ENCODE results near the gene CHID1. TPM values are rescaled to one million over a fixed set of nuclear protein-coding genes. Genes with fewer than 3 reads are reported as not detected.

Gene CHID1
- polyA plus RNA-seq, 3 donors from 2014 or later: 52.2 to 74.6 (median 67.4) TPM

DNA sequence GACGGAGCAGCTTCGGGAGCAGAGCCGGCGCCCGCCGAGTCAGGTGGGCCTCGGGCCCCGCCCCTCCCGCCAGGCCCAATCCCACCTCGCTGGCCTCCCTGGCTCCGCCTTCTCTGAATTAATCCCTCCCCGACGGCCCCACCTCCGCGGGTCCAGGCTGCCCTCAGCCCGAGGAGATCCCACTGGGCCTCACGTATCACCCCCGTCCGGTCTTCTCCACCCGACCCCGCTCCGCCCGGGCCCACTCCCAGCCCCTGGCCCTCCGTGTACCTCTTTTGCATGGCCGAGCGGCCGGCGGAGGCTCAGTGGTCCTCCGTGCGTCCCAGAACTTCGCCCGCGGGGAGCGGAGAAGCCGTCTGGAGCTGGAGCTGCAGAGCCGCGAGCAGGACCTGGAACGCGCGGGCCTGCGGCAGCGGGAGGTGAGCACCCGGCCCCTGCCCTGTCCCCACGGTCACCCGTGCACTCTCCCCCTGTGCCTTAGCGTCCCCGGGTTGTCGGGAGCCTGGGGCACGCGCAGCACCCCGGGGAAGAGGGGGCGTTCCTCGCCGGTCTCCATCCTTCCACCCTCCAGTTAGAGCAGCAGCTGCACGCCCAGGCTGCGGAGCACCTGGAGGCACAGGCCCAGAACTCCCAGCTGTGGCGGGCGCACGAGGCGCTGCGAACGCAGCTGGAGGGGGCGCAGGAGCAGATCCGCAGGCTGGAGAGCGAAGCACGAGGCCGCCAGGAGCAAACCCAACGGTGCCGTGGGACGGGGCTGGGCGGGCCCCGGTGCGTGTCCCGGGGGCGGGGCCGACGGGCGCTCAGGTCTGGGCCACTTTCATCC, 80.1 kb downstream of the CHID1 start:
- H3K4me1 Mint-ChIP-seq: peaks cover 0 to 28% of the 10 kb centered on the region in 2 donors
- H3K27me3 Mint-ChIP-seq (ENCODE audit: low read depth in 3 of 3): peaks cover 7 to 15% (median 7%) of the 10 kb centered on the region in 3 donors
- no peak overlapping the region for H3K27ac Mint-ChIP-seq
- peak; percentile 54 to 57 (median 54) for DNase-seq
- H3K4me3 Mint-ChIP-seq: peak overlapping the region; percentile 35 to 61 (median 60)
- H3K9me3 Mint-ChIP-seq: no peaks in the 10 kb centered on the region
- no peaks in the 10 kb centered on the region for H3K36me3 Mint-ChIP-seq

DNA sequence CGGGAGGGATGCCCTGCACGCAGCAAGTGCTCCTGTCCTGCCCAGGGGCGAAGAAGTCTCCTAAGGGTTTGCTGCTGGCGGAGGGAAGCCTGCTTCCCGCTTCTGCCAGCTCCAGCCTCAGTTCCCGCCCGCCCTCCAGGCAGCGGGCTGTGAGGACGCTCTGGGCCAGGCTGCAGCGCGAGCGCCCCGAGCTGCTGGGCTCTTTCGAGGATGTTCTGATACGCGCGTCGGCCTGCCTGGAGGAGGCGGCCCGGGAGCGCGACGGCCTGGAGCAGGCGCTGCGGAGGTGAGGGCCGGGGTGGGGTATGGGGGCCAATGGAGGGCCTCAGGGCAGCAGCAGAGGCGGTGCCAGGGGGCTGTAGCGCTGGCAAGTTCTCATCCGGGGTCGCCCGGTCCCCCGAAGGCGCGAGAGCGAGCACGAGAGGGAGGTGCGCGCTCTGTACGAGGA, 80.7 kb downstream of the CHID1 start:
- H3K4me1 Mint-ChIP-seq: peaks cover 0 to 31% of the 10 kb centered on the region in 2 donors
- peaks cover 7 to 20% (median 8%) of the 10 kb centered on the region in 3 donors for H3K27me3 Mint-ChIP-seq (ENCODE audit: low read depth in 3 of 3)
- DNase-seq: no peak
- H3K9me3 Mint-ChIP-seq: no peaks in the 10 kb centered on the region
- peaks cover 0 to 5% (median 4%) of the 10 kb centered on the region in 3 donors for H3K36me3 Mint-ChIP-seq
- peak overlapping the region; percentile 35 to 61 (median 60) for H3K4me3 Mint-ChIP-seq
- no peak overlapping the region for H3K27ac Mint-ChIP-seq

DNA sequence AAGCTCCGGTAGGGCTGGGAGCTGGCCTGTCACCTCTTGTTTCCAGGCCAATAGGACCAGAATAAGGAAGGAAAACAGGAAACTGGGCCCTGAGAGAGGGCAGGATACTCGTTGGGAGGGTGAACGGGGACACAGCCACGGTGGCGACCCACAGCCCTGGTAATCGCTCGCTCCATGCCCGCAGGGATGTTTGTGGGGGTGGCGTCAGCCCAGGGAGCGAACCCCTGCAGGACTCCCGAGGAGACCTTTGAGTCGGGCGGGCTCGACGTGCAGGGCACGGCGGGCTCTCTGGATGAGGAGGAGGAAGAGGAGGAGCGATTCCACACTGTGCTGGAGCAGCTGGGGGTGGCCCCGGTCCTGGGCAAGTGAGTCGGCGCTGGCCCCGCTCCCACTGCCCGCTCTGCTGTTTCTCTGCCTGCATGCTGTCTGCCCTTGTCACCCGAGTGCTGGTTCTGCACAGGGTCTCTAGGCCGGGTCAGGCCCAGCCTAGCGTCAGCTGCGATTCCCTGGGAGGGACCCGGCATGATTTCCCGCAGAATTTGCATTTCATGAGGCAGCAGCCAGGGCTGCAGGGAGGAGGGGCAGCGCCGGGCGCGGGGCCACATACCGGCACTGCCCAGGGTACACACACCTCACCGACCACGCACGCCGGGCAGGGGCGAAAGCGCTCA, 81.3 kb downstream of the CHID1 start:
- H3K36me3 Mint-ChIP-seq: peaks cover 0 to 5% (median 4%) of the 10 kb centered on the region in 3 donors
- no peak for DNase-seq
- peaks cover 7 to 20% (median 8%) of the 10 kb centered on the region in 3 donors for H3K27me3 Mint-ChIP-seq (ENCODE audit: low read depth in 3 of 3)
- H3K9me3 Mint-ChIP-seq: no peaks in the 10 kb centered on the region
- no peak overlapping the region for H3K27ac Mint-ChIP-seq
- H3K4me3 Mint-ChIP-seq: peak overlapping the region in 4 of 5 donors; percentile 25 to 57 (median 40)
- H3K4me1 Mint-ChIP-seq: peaks cover 0 to 31% of the 10 kb centered on the region in 2 donors

DNA sequence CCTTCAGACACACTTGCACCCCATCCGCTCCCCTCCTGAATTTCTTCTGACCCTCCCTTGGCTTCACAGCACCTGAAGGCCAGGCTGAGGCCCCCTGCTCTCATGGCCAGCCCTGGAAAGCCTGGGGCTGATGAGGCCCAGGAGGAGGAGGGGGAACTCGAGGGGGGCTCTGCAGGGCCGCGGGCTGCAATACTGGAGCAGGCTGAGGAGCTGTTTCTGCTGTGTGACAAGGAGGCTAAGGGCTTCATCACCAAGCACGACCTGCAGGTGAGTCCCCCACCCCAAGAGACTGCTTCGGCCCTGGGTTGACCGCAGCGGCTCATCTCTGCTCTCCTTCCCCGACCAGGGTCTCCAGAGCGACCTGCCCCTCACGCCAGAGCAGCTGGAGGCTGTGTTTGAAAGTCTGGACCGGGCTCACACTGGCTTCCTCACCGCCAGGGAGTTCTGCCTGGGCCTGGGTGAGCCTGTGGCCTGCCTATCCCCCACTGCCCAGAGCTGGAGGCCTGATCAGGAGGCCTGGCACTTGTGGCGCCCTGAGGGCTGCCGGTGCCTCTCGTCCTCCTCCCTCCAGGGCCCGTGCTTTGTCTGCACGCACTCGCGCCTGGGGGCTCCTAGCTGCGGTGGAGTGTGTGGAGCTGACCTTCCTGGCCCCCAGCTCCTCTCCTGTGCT, 82.0 kb downstream of the CHID1 start:
- Mint-ChIP-seq H3K9me3 (no peaks in the 10 kb centered on the region), H3K27ac (no peak overlapping the region)

DNA sequence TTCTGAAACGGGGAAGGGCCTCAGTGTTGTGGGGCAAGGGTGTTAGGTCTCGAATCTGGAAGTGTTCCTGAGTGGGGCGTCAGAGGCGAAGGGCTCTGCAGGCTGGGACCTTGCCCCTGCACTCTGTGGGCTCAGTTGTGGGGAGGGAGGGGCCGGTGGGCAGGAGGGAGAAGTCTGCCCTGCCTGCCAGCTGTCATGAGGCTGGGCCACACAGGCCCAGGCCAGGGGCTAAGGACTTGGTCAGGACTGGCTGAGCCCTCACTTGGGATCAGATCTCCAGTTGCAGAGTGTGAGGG, 82.8 kb downstream of the CHID1 start, which contains the start of gene CRACR2B:
Gene CRACR2B, plus strand, starts transcription at position 23 of the 296 bp plus-strand sequence. CDS start 689 bp downstream, outside the sequence.
- Mint-ChIP-seq H3K27me3 (ENCODE audit: low read depth in 3 of 3) (peaks cover 5 to 18% (median 8%) of the 10 kb centered on the region in 3 donors), H3K4me3 (peak within 1 kb of the TSS; percentile 72 to 87 (median 79)), H3K4me1 (peaks cover 0 to 22% of the 10 kb centered on the region in 2 donors), H3K36me3 (peaks cover 0 to 5% (median 4%) of the 10 kb centered on the region in 3 donors), H3K9me3 (no peaks in the 10 kb centered on the region), H3K27ac (peak within 1 kb of the TSS in 1 of 6 donors; percentile 80)
- no peak for DNase-seq

More for the DNA sequence above, 82.0 kb downstream of the CHID1 start:
- Mint-ChIP-seq H3K4me3 (peak overlapping the region in 4 of 5 donors; percentile 40 to 87 (median 74)), H3K27me3 (ENCODE audit: low read depth in 3 of 3) (peaks cover 5 to 18% (median 8%) of the 10 kb centered on the region in 3 donors), H3K36me3 (peaks cover 0 to 5% (median 4%) of the 10 kb centered on the region in 3 donors), H3K4me1 (peaks cover 0 to 24% of the 10 kb centered on the region in 2 donors)
- no peak for DNase-seq

DNA sequence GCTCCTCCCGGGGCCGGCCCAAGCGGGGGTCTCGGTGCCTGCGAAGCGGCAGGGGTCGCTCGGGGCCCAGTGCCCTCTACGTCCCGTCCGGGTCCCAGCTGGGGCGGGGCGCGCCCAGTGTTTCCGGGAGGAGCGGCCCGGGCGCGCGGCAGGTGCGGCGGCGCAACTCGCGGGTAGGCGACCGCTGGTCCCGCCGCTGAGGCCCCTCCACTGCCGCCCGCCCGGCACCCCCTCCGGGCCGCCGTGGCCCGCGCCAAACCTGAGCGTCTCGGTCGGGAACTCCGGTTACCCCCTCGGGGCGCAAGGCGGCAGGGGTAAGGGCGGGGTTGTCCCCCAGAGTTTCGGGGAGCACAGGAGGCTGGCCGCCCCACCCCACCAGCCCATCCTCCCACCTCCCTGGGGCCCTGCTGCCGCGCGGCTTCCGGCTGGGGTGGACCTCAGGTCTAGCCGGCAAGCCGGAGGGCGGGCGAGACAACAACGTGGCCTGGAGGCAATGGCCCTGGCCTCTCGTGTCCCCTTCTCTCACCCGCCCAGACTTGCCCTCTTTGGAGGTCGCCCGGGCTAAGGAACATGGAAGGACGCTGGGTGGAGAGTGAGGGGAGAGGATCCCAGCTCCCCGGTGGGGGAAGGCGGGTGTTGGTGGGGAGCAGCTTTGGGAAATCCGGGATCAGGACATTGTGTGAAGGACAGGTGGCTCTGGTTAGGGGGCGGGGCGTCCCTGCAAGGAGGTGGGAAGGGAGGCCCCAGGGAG, 83.3 kb downstream of the CHID1 start:
- peaks cover 0 to 22% of the 10 kb centered on the region in 2 donors for H3K4me1 Mint-ChIP-seq
- DNase-seq: no peak
- peaks cover 5 to 18% (median 8%) of the 10 kb centered on the region in 3 donors for H3K27me3 Mint-ChIP-seq (ENCODE audit: low read depth in 3 of 3)
- peak overlapping the region; percentile 68 to 87 (median 78) for H3K4me3 Mint-ChIP-seq
- peak overlapping the region in 1 of 6 donors; percentile 80 for H3K27ac Mint-ChIP-seq
- H3K36me3 Mint-ChIP-seq: peaks cover 0 to 5% (median 4%) of the 10 kb centered on the region in 3 donors
- H3K9me3 Mint-ChIP-seq: no peaks in the 10 kb centered on the region

DNA sequence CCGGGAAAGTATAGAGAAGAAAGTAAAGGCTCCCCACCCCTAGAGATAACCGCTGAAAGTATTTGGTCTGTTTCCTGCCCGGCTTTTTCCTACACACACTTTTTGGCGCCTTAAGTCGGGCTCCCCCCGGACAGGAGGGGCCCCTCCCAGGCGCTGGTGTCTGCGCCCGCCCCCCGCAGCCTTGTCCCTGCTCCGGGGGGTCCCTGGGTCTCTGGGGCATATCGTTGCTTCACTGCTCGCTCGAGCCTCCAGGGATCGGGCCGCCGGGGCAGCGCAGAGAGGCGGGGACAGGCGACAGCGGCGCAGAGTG, 83.8 kb downstream of the CHID1 start:
- H3K9me3 Mint-ChIP-seq: no peaks in the 10 kb centered on the region
- H3K36me3 Mint-ChIP-seq: peaks cover 0 to 5% (median 4%) of the 10 kb centered on the region in 3 donors
- peaks cover 0 to 25% of the 10 kb centered on the region in 2 donors for H3K4me1 Mint-ChIP-seq
- peaks cover 5 to 18% (median 8%) of the 10 kb centered on the region in 3 donors for H3K27me3 Mint-ChIP-seq (ENCODE audit: low read depth in 3 of 3)
- no peak overlapping the region for H3K27ac Mint-ChIP-seq
- peak overlapping the region; percentile 72 to 79 (median 75) for H3K4me3 Mint-ChIP-seq
- no peak for DNase-seq

DNA sequence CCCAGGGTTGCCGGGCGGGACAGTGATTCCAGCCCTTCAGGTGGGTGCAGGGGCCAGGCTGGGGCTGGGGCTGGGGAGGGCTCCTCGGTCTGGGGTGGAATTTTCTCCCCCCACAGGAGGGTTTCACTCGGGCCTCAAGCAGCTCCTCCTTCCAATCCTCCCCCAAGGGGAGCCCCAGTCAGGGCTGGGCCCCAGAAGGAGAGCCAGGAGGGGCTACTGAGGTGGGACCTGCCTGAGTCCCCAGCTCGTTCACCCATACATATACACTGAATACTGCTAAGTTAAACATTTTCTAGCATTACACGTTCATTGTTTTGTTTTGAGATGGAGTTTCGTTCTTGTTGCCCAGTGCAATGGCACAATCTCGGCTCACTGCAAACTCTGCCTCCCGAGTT, 84.4 kb downstream of the CHID1 start:
- no peak for DNase-seq
- Mint-ChIP-seq H3K9me3 (no peaks in the 10 kb centered on the region), H3K4me3 (peak overlapping the region; percentile 72 to 79 (median 75)), H3K27ac (no peak overlapping the region), H3K4me1 (peaks cover 0 to 29% of the 10 kb centered on the region in 2 donors), H3K27me3 (ENCODE audit: low read depth in 3 of 3) (peaks cover 5 to 18% (median 8%) of the 10 kb centered on the region in 3 donors), H3K36me3 (peaks cover 0 to 5% (median 4%) of the 10 kb centered on the region in 3 donors)

DNA sequence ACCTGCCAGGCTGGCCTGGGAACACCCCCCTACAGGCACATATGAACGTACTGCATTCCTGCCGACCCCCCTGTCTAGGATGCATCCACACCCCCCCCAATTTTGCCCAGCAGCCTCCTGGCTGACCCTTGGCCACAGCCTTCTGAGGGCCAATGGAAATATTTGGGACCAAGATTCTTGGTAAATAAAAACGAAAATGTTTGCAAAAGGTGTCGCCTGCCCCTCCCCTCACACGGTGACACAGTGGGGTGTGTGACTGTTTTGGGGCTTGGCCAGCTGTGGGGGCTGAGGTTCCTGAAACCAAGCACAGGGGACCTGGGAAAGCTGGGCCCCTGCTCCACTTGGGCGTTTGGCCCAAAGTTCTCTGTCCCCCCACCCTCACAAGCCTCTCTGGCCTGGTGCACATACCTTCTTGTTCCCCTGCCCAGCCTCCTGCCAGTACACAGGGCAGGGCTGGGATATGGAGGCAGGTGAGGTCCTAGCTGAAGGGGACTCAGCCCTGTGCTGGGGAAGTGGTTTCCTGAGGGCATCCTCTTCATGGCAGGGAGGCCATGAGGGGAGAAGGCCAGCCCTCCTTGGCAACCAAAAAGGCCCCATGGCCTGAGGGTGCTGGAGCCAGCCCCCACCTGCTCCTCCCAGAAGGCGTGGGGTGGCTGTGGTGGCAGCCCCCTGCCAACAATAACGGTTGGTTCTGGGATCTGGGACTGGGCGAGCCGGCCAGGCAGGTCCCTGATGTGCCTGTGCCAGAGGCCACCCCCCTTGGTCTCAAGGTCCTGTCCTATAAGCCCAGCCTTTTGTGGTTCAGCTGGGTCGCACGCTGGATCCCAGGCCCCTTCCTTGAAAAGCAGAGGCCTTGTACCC, 85.0 kb downstream of the CHID1 start:
- no peak overlapping the region for H3K4me3 Mint-ChIP-seq
- peaks cover 0 to 35% of the 10 kb centered on the region in 2 donors for H3K4me1 Mint-ChIP-seq

DNA sequence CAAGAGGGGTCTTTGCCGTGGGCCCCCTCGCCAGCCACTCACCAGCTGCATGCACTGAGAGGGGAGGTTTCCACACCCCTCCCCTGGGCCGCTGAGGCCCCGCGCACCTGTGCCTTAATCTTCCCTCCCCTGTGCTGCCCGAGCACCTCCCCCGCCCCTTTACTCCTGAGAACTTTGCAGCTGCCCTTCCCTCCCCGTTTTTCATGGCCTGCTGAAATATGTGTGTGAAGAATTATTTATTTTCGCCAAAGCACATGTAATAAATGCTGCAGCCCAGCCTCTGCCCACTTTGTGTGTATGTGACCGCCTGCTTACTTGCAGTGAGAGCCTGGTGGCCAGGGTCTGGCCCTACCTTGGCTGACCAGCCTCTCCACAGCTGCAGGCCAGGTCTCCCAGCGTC, 85.7 kb downstream of the CHID1 start:
- H3K27me3 Mint-ChIP-seq (ENCODE audit: low read depth in 3 of 3): peaks cover 9 to 18% (median 11%) of the 10 kb centered on the region in 3 donors

More for the DNA sequence above, 85.0 kb downstream of the CHID1 start:
- Mint-ChIP-seq H3K36me3 (peaks cover 0 to 5% (median 4%) of the 10 kb centered on the region in 3 donors), H3K27ac (no peak overlapping the region), H3K27me3 (ENCODE audit: low read depth in 3 of 3) (peaks cover 8 to 18% (median 9%) of the 10 kb centered on the region in 3 donors), H3K9me3 (no peaks in the 10 kb centered on the region)
- DNase-seq: no peak

DNA sequence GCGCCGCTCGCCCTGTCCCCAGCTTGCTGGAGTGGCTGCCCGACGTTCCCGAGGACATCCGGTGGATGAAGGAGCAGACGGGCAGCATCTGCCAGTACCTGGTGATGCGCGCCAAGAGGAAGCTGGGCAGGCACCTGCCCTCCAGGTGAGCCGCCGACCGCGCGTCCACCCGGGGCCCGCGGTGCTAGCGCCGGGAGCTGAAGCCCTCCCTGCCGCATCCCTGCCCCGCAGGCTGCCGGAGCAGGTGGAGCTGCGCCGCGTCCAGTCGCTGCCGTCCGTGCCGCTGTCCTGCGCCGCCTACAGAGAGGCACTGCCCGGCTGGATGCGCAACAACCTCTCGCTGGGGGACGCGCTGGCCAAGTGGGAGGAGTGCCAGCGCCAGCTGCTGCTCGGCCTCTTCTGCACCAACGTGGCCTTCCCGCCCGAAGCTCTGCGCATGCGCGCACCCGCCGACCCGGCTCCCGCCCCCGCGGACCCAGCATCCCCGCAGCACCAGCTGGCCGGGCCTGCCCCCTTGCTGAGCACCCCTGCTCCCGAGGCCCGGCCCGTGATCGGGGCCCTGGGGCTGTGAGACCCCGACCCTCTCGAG, 86.2 kb downstream of the CHID1 start:
- no peaks in the 10 kb centered on the region for H3K9me3 Mint-ChIP-seq
- no peak for DNase-seq
- H3K36me3 Mint-ChIP-seq: peaks cover 0 to 5% (median 4%) of the 10 kb centered on the region in 3 donors
- H3K27me3 Mint-ChIP-seq (ENCODE audit: low read depth in 3 of 3): peaks cover 10 to 18% (median 16%) of the 10 kb centered on the region in 3 donors
- no peak overlapping the region for H3K27ac Mint-ChIP-seq
- H3K4me3 Mint-ChIP-seq: no peak overlapping the region
- H3K4me1 Mint-ChIP-seq: peaks cover 0 to 38% of the 10 kb centered on the region in 2 donors

More for the DNA sequence above, 85.7 kb downstream of the CHID1 start:
- Mint-ChIP-seq H3K36me3 (peaks cover 0 to 5% (median 4%) of the 10 kb centered on the region in 3 donors), H3K4me3 (peak overlapping the region in 1 of 5 donors; percentile 16), H3K4me1 (peaks cover 0 to 40% of the 10 kb centered on the region in 2 donors), H3K27ac (no peak overlapping the region), H3K9me3 (no peaks in the 10 kb centered on the region)
- DNase-seq: no peak

Data from immature natural killer cell (primary cell).